Measurements from ENCODE around the gene TFCP2L1. TPM values are rescaled to one million over a fixed set of nuclear protein-coding genes. Genes with fewer than 3 reads are reported as not detected.
"Not testable (repeated sequence)": the region's sequence is repeated elsewhere in the genome, so short reads cannot be mapped to it uniquely, and the experiment has no call there.

TFCP2L1 gene
- total RNA-seq, 1 experiment from 2014 or later = 4.3 TPM

DNA sequence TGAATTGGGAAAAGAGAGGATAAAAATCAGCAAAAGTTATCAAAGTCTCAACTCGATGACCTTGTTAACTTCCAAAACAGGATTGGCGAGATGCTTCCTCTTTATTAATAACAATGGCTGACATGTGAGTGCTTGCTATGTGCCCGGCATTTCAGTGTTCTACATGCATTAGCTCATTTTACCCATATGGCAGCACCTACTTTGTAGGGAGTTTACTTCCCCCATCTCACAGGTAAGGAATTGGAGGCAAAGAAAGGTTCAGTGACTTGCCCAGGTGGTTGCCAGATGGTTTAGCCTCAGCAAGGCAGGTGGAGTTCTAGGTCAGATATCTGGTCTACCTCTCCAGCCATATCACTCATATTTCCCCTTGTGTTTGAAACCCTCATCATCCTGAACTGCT is 12.4 kb downstream of the TFCP2L1 start:
- Mint-ChIP-seq H3K36me3 (no peaks in the 10 kb centered on the region), H3K27ac (no peak overlapping the region), H3K4me1 (0 out of 2 replicates have a peak, but pooled peaks cover 3% of the 10 kb centered on the region), H3K9me3 (no peaks in the 10 kb centered on the region), H3K27me3 (ENCODE audit: low read depth) (no peaks in the 10 kb centered on the region; the same call in 1 of the 2 replicates), H3K4me3 (no peak overlapping the region)
- TF ChIP-seq, protein P1, sequence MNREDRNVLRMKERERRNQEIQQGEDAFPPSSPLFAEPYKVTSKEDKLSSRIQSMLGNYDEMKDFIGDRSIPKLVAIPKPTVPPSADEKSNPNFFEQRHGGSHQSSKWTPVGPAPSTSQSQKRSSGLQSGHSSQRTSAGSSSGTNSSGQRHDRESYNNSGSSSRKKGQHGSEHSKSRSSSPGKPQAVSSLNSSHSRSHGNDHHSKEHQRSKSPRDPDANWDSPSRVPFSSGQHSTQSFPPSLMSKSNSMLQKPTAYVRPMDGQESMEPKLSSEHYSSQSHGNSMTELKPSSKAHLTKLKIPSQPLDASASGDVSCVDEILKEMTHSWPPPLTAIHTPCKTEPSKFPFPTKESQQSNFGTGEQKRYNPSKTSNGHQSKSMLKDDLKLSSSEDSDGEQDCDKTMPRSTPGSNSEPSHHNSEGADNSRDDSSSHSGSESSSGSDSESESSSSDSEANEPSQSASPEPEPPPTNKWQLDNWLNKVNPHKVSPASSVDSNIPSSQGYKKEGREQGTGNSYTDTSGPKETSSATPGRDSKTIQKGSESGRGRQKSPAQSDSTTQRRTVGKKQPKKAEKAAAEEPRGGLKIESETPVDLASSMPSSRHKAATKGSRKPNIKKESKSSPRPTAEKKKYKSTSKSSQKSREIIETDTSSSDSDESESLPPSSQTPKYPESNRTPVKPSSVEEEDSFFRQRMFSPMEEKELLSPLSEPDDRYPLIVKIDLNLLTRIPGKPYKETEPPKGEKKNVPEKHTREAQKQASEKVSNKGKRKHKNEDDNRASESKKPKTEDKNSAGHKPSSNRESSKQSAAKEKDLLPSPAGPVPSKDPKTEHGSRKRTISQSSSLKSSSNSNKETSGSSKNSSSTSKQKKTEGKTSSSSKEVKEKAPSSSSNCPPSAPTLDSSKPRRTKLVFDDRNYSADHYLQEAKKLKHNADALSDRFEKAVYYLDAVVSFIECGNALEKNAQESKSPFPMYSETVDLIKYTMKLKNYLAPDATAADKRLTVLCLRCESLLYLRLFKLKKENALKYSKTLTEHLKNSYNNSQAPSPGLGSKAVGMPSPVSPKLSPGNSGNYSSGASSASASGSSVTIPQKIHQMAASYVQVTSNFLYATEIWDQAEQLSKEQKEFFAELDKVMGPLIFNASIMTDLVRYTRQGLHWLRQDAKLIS (CRISPR knock-in tag; IDR thresholded peaks at IDR 0.05; ENCODE audit: borderline replicate concordance) = no peak
- TF ChIP-seq FOXJ3 (CRISPR knock-in tag; IDR thresholded peaks at IDR 0.05; ENCODE audit: borderline replicate concordance) (no peak), RELA (CRISPR knock-in tag; IDR thresholded peaks at IDR 0.05; ENCODE audit: borderline replicate concordance) (no peak), EMX1 (CRISPR knock-in tag; IDR thresholded peaks at IDR 0.05) (no peak), CREM (CRISPR knock-in tag; IDR thresholded peaks at IDR 0.05) (no peak), NFE2L1 (CRISPR knock-in tag; IDR thresholded peaks at IDR 0.05) (no peak), SP1 (CRISPR knock-in tag; conservative IDR thresholded peaks at IDR 0.05) (no peak), JUN (CRISPR knock-in tag; IDR thresholded peaks at IDR 0.05) (no peak), NR3C1 (CRISPR knock-in tag; conservative IDR thresholded peaks at IDR 0.05; ENCODE audit: low read depth) (no peak), PRRX2 (CRISPR knock-in tag; IDR thresholded peaks at IDR 0.05) (no peak), IRF2 (CRISPR knock-in tag; IDR thresholded peaks at IDR 0.05; ENCODE audit: borderline replicate concordance, low read depth) (no peak), ZNF416 (CRISPR knock-in tag; IDR thresholded peaks at IDR 0.05) (no peak)
- TF ChIP-seq, protein P2, sequence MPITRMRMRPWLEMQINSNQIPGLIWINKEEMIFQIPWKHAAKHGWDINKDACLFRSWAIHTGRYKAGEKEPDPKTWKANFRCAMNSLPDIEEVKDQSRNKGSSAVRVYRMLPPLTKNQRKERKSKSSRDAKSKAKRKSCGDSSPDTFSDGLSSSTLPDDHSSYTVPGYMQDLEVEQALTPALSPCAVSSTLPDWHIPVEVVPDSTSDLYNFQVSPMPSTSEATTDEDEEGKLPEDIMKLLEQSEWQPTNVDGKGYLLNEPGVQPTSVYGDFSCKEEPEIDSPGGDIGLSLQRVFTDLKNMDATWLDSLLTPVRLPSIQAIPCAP (CRISPR knock-in tag; IDR thresholded peaks at IDR 0.05) = no peak
- TF ChIP-seq, protein P3, sequence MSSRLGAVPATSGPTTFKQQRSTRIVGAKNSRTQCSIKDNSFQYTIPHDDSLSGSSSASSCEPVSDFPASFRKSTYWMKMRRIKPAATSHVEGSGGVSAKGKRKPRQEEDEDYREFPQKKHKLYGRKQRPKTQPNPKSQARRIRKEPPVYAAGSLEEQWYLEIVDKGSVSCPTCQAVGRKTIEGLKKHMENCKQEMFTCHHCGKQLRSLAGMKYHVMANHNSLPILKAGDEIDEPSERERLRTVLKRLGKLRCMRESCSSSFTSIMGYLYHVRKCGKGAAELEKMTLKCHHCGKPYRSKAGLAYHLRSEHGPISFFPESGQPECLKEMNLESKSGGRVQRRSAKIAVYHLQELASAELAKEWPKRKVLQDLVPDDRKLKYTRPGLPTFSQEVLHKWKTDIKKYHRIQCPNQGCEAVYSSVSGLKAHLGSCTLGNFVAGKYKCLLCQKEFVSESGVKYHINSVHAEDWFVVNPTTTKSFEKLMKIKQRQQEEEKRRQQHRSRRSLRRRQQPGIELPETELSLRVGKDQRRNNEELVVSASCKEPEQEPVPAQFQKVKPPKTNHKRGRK (CRISPR knock-in tag; IDR thresholded peaks at IDR 0.05; ENCODE audit: borderline replicate concordance) = no peak
- TF ChIP-seq, protein P4, sequence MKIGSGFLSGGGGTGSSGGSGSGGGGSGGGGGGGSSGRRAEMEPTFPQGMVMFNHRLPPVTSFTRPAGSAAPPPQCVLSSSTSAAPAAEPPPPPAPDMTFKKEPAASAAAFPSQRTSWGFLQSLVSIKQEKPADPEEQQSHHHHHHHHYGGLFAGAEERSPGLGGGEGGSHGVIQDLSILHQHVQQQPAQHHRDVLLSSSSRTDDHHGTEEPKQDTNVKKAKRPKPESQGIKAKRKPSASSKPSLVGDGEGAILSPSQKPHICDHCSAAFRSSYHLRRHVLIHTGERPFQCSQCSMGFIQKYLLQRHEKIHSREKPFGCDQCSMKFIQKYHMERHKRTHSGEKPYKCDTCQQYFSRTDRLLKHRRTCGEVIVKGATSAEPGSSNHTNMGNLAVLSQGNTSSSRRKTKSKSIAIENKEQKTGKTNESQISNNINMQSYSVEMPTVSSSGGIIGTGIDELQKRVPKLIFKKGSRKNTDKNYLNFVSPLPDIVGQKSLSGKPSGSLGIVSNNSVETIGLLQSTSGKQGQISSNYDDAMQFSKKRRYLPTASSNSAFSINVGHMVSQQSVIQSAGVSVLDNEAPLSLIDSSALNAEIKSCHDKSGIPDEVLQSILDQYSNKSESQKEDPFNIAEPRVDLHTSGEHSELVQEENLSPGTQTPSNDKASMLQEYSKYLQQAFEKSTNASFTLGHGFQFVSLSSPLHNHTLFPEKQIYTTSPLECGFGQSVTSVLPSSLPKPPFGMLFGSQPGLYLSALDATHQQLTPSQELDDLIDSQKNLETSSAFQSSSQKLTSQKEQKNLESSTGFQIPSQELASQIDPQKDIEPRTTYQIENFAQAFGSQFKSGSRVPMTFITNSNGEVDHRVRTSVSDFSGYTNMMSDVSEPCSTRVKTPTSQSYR (CRISPR knock-in tag; IDR thresholded peaks at IDR 0.05) = no peak
- TF ChIP-seq, protein P5, sequence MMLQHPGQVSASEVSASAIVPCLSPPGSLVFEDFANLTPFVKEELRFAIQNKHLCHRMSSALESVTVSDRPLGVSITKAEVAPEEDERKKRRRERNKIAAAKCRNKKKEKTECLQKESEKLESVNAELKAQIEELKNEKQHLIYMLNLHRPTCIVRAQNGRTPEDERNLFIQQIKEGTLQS (CRISPR knock-in tag; conservative IDR thresholded peaks at IDR 0.05) = no peak
- TF ChIP-seq, protein P6, sequence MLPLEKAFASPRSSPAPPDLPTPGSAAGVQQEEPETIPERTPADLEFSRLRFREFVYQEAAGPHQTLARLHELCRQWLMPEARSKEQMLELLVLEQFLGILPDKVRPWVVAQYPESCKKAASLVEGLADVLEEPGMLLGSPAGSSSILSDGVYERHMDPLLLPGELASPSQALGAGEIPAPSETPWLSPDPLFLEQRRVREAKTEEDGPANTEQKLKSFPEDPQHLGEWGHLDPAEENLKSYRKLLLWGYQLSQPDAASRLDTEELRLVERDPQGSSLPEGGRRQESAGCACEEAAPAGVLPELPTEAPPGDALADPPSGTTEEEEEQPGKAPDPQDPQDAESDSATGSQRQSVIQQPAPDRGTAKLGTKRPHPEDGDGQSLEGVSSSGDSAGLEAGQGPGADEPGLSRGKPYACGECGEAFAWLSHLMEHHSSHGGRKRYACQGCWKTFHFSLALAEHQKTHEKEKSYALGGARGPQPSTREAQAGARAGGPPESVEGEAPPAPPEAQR (CRISPR knock-in tag; IDR thresholded peaks at IDR 0.05) = no peak
- DNase-seq (ENCODE audit: low spot score) = no peak
- no peak for ATAC-seq
- ChIA-PET CTCF (interaction anchor here (0.6 to 1.4 kb wide), 3 partner anchors 25 to 178 kb away, joined by 3 read pairs; no protein-coding TSS in a partner anchor), POLR2A (no interaction called here)

DNA sequence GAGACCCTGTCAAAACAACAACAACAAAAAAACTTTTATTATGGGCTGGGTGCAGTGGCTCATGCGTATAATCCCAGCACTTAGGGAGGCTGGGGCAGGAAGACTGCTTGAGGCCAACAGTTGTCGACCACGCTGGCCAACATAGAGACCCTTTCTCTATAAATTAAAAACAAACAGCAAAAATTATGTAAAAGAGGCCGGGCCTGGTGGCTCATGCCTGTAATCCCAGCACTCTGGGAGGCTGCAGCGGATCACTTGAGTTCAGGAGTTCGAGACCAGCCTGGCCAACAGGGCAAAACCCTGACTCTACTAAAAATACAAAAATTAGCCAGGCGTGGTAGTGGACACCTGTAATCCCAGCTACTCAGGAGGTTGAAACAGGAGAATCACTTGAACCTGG is 15.6 kb downstream of the TFCP2L1 start:
- H3K4me3 Mint-ChIP-seq; DNase-seq (ENCODE audit: low spot score); POLR2A ChIA-PET; H3K9me3 Mint-ChIP-seq; H3K36me3 Mint-ChIP-seq; ATAC-seq; H3K4me1 Mint-ChIP-seq; H3K27ac Mint-ChIP-seq; CTCF ChIA-PET; H3K27me3 Mint-ChIP-seq (ENCODE audit: low read depth): not testable (repeated sequence)
